Measurements from ENCODE around the gene SHISA6. TPM values are rescaled to one million over a fixed set of nuclear protein-coding genes. Genes with fewer than 3 reads are reported as not detected.

The SHISA6 gene
- total RNA-seq, 3 donors from 2014 or later, result not detected

GRCh38 chr17:11330006-11330405 is 89.0 kb downstream of the SHISA6 start:
- ATAC-seq (no peak), DNase-seq (no peak)
- Mint-ChIP-seq H3K27me3 (ENCODE audit: low read depth) (peaks cover 2% of the 10 kb centered on the region), H3K36me3 (ENCODE audit: insufficient read depth) (no peaks in the 10 kb centered on the region), H3K9me3 (no peaks in the 10 kb centered on the region), H3K4me3 (no peak overlapping the region), H3K4me1 (ENCODE audit: low read depth) (no peaks in the 10 kb centered on the region)

GRCh38 chr17:11330826-11331225 is 89.8 kb downstream of the SHISA6 start:
- Mint-ChIP-seq H3K4me1 (ENCODE audit: low read depth) (no peaks in the 10 kb centered on the region), H3K4me3 (no peak overlapping the region), H3K36me3 (ENCODE audit: insufficient read depth) (no peaks in the 10 kb centered on the region), H3K9me3 (no peaks in the 10 kb centered on the region), H3K27me3 (ENCODE audit: low read depth) (peaks cover 2% of the 10 kb centered on the region)
- DNase-seq (no peak), ATAC-seq (no peak)

GRCh38 chr17:11331547-11332513 is 90.8 kb downstream of the SHISA6 start:
- no peaks in the 10 kb centered on the region for H3K9me3 Mint-ChIP-seq
- H3K27me3 Mint-ChIP-seq (ENCODE audit: low read depth), result peaks cover 2% of the 10 kb centered on the region
- ATAC-seq, result no peak
- H3K4me3 Mint-ChIP-seq, result no peak overlapping the region
- no peak for DNase-seq
- no peaks in the 10 kb centered on the region for H3K4me1 Mint-ChIP-seq (ENCODE audit: low read depth)
- no peaks in the 10 kb centered on the region for H3K36me3 Mint-ChIP-seq (ENCODE audit: insufficient read depth)

- H3K36me3 Mint-ChIP-seq (ENCODE audit: insufficient read depth), result no peaks in the 10 kb centered on the region
- no peaks in the 10 kb centered on the region for H3K4me1 Mint-ChIP-seq (ENCODE audit: low read depth)
- no peaks in the 10 kb centered on the region for H3K9me3 Mint-ChIP-seq
- H3K27me3 Mint-ChIP-seq (ENCODE audit: low read depth), result peaks cover 2% of the 10 kb centered on the region
- DNase-seq (no peak), ATAC-seq (no peak)
- H3K4me3 Mint-ChIP-seq, result no peak overlapping the region
These were observed 91.7 kb downstream of the SHISA6 start for GRCh38 chr17:11332706-11333105.

- Mint-ChIP-seq H3K4me3 (no peak overlapping the region), H3K9me3 (no peaks in the 10 kb centered on the region), H3K4me1 (ENCODE audit: low read depth) (no peaks in the 10 kb centered on the region), H3K27me3 (ENCODE audit: low read depth) (peaks cover 2% of the 10 kb centered on the region), H3K36me3 (ENCODE audit: insufficient read depth) (no peaks in the 10 kb centered on the region)
- ATAC-seq (no peak), DNase-seq (no peak)
These were observed 93.5 kb downstream of the SHISA6 start for GRCh38 chr17:11334493-11334892.

- DNase-seq (no peak), ATAC-seq (no peak)
- no peaks in the 10 kb centered on the region for H3K9me3 Mint-ChIP-seq
- H3K4me1 Mint-ChIP-seq (ENCODE audit: low read depth), result no peaks in the 10 kb centered on the region
- H3K27me3 Mint-ChIP-seq (ENCODE audit: low read depth), result peaks cover 2% of the 10 kb centered on the region
- H3K4me3 Mint-ChIP-seq, result no peak overlapping the region
- H3K36me3 Mint-ChIP-seq (ENCODE audit: insufficient read depth), result no peaks in the 10 kb centered on the region
These were observed 95.3 kb downstream of the SHISA6 start for GRCh38 chr17:11336290-11336689.

GRCh38 chr17:11340803-11341202 is 99.8 kb downstream of the SHISA6 start:
- DNase-seq, result no peak

GRCh38 chr17:11342138-11342537 is 101.1 kb downstream of the SHISA6 start:
- Mint-ChIP-seq H3K36me3 (ENCODE audit: insufficient read depth) (no peaks in the 10 kb centered on the region), H3K4me1 (ENCODE audit: low read depth) (no peaks in the 10 kb centered on the region), H3K27me3 (ENCODE audit: low read depth) (no peaks in the 10 kb centered on the region), H3K9me3 (peaks cover 9% of the 10 kb centered on the region), H3K4me3 (no peak overlapping the region)
- ATAC-seq (no peak), DNase-seq (no peak)

More at GRCh38 chr17:11340803-11341202, 99.8 kb downstream of the SHISA6 start:
- ATAC-seq, result no peak
- Mint-ChIP-seq H3K36me3 (ENCODE audit: insufficient read depth) (no peaks in the 10 kb centered on the region), H3K27me3 (ENCODE audit: low read depth) (no peaks in the 10 kb centered on the region), H3K4me3 (no peak overlapping the region), H3K4me1 (ENCODE audit: low read depth) (no peaks in the 10 kb centered on the region), H3K9me3 (peaks cover 5% of the 10 kb centered on the region)

- H3K36me3 Mint-ChIP-seq (ENCODE audit: insufficient read depth), result no peaks in the 10 kb centered on the region
- no peak for ATAC-seq
- no peaks in the 10 kb centered on the region for H3K27me3 Mint-ChIP-seq (ENCODE audit: low read depth)
- H3K4me1 Mint-ChIP-seq (ENCODE audit: low read depth), result no peaks in the 10 kb centered on the region
- no peak for DNase-seq
- H3K4me3 Mint-ChIP-seq, result no peak overlapping the region
- H3K9me3 Mint-ChIP-seq, result peaks cover 16% of the 10 kb centered on the region
These were observed 108.1 kb downstream of the SHISA6 start for GRCh38 chr17:11349106-11349505.

- DNase-seq (no peak), ATAC-seq (no peak)
- Mint-ChIP-seq H3K9me3 (peaks cover 11% of the 10 kb centered on the region), H3K27me3 (ENCODE audit: low read depth) (no peaks in the 10 kb centered on the region), H3K36me3 (ENCODE audit: insufficient read depth) (no peaks in the 10 kb centered on the region), H3K4me1 (ENCODE audit: low read depth) (no peaks in the 10 kb centered on the region), H3K4me3 (no peak overlapping the region)
These were observed 110.5 kb downstream of the SHISA6 start for GRCh38 chr17:11351479-11351878.

GRCh38 chr17:11353601-11354000 is 112.6 kb downstream of the SHISA6 start:
- H3K4me1 Mint-ChIP-seq (ENCODE audit: low read depth), result no peaks in the 10 kb centered on the region
- no peaks in the 10 kb centered on the region for H3K27me3 Mint-ChIP-seq (ENCODE audit: low read depth)
- no peak overlapping the region for H3K4me3 Mint-ChIP-seq
- no peaks in the 10 kb centered on the region for H3K36me3 Mint-ChIP-seq (ENCODE audit: insufficient read depth)
- DNase-seq (no peak), ATAC-seq (no peak)
- peaks cover 3% of the 10 kb centered on the region for H3K9me3 Mint-ChIP-seq

GRCh38 chr17:11356371-11356770 is 115.4 kb downstream of the SHISA6 start:
- Mint-ChIP-seq H3K9me3 (peaks cover 5% of the 10 kb centered on the region), H3K4me1 (ENCODE audit: low read depth) (no peaks in the 10 kb centered on the region), H3K36me3 (ENCODE audit: insufficient read depth) (no peaks in the 10 kb centered on the region), H3K4me3 (no peak overlapping the region), H3K27me3 (ENCODE audit: low read depth) (no peaks in the 10 kb centered on the region)
- no peak for ATAC-seq
- no peak for DNase-seq

- no peak for DNase-seq
- no peak for ATAC-seq
- Mint-ChIP-seq H3K9me3 (peaks cover 5% of the 10 kb centered on the region), H3K36me3 (ENCODE audit: insufficient read depth) (no peaks in the 10 kb centered on the region), H3K27me3 (ENCODE audit: low read depth) (no peaks in the 10 kb centered on the region), H3K4me3 (no peak overlapping the region), H3K4me1 (ENCODE audit: low read depth) (no peaks in the 10 kb centered on the region)
These were observed 122.6 kb downstream of the SHISA6 start for GRCh38 chr17:11363565-11364117.

GRCh38 chr17:11366272-11366850 is 125.3 kb downstream of the SHISA6 start:
- Mint-ChIP-seq H3K4me3 (no peak overlapping the region), H3K4me1 (ENCODE audit: low read depth) (no peaks in the 10 kb centered on the region), H3K9me3 (no peaks in the 10 kb centered on the region), H3K27me3 (ENCODE audit: low read depth) (no peaks in the 10 kb centered on the region), H3K36me3 (ENCODE audit: insufficient read depth) (no peaks in the 10 kb centered on the region)
- ATAC-seq (no peak), DNase-seq (no peak)

GRCh38 chr17:11369575-11369974 is 128.6 kb downstream of the SHISA6 start:
- no peaks in the 10 kb centered on the region for H3K27me3 Mint-ChIP-seq (ENCODE audit: low read depth)
- no peak for ATAC-seq
- DNase-seq, result no peak
- no peaks in the 10 kb centered on the region for H3K4me1 Mint-ChIP-seq (ENCODE audit: low read depth)
- no peak overlapping the region for H3K4me3 Mint-ChIP-seq
- no peaks in the 10 kb centered on the region for H3K36me3 Mint-ChIP-seq (ENCODE audit: insufficient read depth)
- H3K9me3 Mint-ChIP-seq, result no peaks in the 10 kb centered on the region

Measured in activated T-cell treated with anti-CD3 and anti-CD28 coated beads, Interleukin-2, amount 50 U/mL, for 4 hours (primary cell).